Frontal cortex (tissue), 4 donors: ENCODE data around the gene MPI. TPM values are rescaled to one million over a fixed set of nuclear protein-coding genes. Genes with fewer than 3 reads are reported as not detected.
A peak's percentile ranks its signal among the peaks of the same experiment; 100 is the strongest.
"Not testable (repeated sequence)": the region's sequence is repeated elsewhere in the genome, so short reads cannot be mapped to it uniquely, and the experiment has no call there.

Source experiments
- DNase-seq, 2 donors: peaks; one replicate each; pipeline ENCODE4 v3.0.0; 2012; ENCODE audit warnings: low spot score in 2 of 2
- FAIRE-seq: peaks from 2 replicates; lab custom pipeline; 2012; peaks lifted over from hg19 to GRCh38; lab: Jason Lieb, UNC
- small RNA-seq: library from RNA; depleted of rRNA; stranded (forward); fragments of <200 nt; gene quantifications from one replicate; pipeline ENCODE3, GENCODE V24; 2014
- total RNA-seq: library from RNA; depleted of rRNA; stranded (reverse); fragments of >200 nt; gene quantifications from one replicate; pipeline ENCODE4 v1.2.3, GENCODE V29; 2014
- donor health status: control.
- donor health status: control.
- donor health status: control.

The MPI gene
- total RNA-seq, 1 donor from 2014 or later = 26.1 TPM

DNA sequence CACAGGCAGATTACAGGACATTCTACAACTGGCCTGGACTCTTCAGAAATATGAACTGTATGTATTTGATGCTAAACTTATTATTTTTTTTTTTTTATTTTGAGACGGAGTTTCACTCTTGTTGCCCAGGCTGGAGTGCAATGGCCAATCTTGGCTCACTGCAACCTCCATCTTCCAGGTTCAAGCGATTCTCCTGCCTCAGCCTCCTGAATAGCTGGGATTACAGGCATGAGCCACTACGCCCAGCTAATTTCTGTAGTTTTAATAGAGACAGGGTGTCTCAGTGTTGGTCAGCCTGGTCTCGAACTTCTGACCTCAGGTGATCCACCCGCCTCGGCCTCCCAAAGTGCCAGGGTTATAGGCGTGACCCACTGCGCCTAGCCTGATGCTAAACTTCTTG, 24.0 kb downstream of the MPI start:
- DNase-seq, FAIRE-seq: not testable (repeated sequence)

GRCh38 chr15:74917676-74918075, 27.8 kb downstream of the MPI start:
- FAIRE-seq (no peak), DNase-seq (no peak)

GRCh38 chr15:74920456-74920855, 30.6 kb downstream of the MPI start:
- no peak for FAIRE-seq
- DNase-seq = no peak

DNA sequence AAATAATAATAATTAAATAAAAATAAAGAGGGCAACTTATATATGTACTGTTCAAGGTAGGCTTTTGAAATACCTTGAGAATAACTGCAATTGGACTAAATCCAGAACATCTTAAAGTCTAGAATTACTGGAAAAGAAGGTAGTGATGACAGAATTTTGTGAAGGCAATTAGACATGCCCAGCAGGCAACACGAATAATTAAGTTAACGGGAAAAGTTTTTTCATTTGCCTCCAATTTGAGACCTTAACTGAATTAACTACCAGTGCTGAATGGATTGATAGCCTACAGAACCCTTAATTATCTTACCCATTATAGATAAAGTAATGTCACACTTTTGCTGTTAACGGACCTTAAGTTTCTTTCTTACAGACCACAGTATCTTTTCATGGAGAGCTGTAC, 34.7 kb downstream of the MPI start:
- no peak for FAIRE-seq
- DNase-seq = no peak

- DNase-seq (no peak), FAIRE-seq (no peak)
These were observed 38.9 kb downstream of the MPI start for GRCh38 chr15:74928771-74929198.

DNA sequence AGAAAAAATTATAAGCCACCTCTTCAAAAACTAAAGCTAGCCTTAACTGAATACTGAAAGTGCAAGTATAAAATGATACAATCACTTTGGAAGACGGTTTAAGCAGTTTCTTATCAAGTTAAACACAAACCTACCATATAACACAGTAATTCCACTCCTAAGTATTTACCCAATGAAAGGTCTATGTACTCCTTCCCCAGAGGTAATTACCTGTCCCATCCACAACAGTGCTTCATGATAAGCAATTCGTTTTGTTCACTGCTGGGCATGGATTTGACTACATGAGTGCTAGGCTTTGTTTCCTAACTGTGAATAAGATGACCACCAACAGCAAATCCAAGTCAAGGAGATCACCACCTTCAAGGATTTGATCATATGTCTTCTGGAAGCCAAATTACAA, 43.7 kb downstream of the MPI start:
- no peak for DNase-seq
- FAIRE-seq = no peak

GRCh38 chr15:74935193-74935592, 45.4 kb downstream of the MPI start:
- not testable (repeated sequence) for DNase-seq, FAIRE-seq

DNA sequence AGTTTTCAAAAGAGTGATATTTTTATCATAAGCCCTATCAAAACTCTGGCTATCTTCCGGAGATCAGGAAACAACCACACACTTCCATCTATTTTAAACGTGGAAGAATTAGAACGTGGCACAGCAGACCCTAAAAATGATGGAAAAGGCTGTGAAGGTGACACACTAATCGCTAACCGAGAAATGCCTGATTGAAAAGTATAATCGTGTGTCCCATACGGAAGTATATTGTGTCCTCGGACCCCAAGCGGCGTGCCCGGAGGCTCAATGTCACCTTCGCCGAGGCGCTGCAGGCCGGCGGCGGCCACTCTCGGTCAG, 47.4 kb downstream of the MPI start:
- no peak for DNase-seq
- no peak for FAIRE-seq

DNA sequence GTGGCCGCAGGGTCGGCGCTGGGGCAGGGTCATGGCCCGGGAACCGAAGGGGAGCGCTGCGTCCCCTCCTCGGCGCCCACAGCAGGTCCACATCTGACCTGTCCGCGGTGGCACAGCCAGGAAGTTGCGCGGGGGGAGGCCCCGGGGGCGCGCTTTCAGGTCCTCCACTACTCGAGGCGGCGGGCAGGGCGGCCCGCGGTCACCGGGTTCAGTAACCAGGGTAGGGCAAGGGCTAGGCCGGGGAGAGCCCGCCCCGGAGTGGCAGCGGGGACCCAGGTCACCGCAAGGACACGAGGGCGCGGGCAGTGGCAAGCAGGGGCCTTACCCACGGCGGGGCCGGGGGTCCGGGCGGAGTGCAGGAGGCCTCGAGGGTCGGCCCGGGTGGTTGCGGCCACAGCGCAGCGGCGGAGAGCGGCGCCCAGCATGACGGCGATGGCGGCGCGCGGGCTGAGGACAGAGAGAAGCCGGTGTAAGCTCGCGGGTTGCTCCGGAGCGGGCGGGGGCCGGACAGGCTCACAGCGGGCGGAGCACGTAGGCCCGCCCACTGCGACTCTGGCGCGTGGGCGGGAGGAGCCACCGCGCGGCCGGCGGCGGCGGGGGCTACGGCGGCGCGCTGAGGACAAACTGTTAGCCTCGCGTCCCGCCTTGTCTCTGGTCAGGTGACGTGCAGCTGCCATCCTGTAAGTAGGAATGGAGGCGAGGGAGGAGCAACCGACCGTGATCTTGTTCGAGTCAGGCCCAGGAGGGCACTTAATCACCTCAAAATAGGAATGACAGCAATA, 47.9 kb downstream of the MPI start, which contains the start of gene COX5A:
TSS of gene COX5A (minus strand) at position 484 of the 782 bp plus-strand sequence. CDS start at position 425, 59 bp downstream.
- FAIRE-seq = no peak

DNA sequence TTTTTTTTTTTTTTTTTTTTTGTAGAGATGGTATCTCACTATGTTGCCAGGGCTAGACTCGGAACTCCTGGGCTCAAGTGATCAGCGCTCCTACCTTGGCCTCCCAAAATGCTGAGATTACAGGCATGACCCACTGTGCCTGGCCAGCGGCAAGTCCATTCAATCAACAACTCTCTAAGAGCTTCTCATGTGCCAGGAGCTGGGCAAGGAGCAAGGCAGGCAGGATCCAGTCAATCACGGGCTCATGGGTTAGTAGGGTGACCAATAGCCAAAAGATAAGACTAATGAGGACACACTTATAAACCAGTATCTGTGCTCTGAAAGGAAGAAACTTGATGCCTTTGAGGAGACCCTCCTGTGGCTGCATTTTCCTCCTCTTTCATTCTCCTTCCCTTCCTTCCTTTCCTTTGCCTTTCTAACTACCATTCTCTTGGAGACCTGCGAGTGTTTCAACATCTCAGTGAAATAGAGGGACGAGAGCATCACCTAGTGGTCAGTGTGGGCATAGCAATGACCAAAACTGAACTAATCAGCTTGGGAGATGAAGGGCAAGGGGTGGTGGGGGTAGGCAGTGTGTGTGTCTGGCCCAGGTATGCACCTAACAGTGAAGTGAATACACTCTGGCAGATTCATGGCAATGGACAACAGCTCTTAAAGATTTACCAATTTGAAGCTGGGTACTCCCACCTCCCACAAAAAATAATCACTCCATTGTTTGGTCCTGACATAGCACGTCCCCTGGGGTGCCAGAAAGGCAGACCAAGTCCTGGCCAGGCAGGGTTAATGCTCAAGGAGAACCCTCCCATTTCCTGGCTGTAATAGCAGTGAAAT, 60.5 kb downstream of the MPI start:
- peak in 1 of 2 donors; percentile 72 for DNase-seq
- FAIRE-seq = no peak

More for the DNA sequence above, 47.9 kb downstream of the MPI start, which contains the start of gene COX5A:
- DNase-seq = peak; percentile 93 to 94

DNA sequence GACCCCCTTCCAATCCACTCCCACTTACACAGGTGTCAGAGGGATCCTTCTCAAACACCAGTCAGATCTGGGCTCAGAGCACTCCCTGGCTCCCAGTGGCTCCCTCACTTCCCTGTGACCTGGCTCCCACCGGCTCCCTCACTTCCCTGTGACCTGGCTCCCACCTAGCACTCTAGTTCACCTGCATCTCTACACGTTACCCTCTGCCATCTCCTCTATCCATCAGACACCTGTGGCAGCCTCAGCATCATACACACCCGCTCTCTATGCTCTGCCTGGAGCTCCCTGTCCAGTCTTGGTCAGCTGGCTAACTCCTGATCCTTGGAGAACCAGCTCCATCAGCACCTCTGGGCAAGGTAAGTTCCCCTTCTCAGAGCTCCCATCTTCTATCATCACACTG, 61.2 kb downstream of the MPI start:
- DNase-seq (no peak), FAIRE-seq (no peak)

Small RNA genes within 50 kb of the gene (small RNA-seq; reads per million reads assigned to genes)
- 0.28 reads per million, percentile 10 among the genes with 10 or more reads in this experiment for gene MIR6882

Other genes starting within 250 kb of the MPI start
- gene EDC3, start 194.0 kb upstream of the MPI start, total RNA-seq = 12.2 TPM
- gene CYP1A1, start 164.5 kb upstream of the MPI start, total RNA-seq = 0.41 TPM
- not detected for gene CYP1A2, start 141.2 kb upstream of the MPI start, total RNA-seq
- gene CSK, start 108.0 kb upstream of the MPI start, total RNA-seq = 26.5 TPM
- gene LMAN1L, start 77.2 kb upstream of the MPI start, total RNA-seq = not detected
- 0.82 TPM for gene CPLX3, start 63.4 kb upstream of the MPI start, total RNA-seq
- 30.6 TPM for gene ULK3, start 46.9 kb upstream of the MPI start, total RNA-seq
- 4.5 TPM for gene SCAMP2, start 16.7 kb upstream of the MPI start, total RNA-seq
- gene FAM219B, start 16.8 kb downstream of the MPI start, total RNA-seq = 52.2 TPM
- 46.9 TPM for gene COX5A, start 48.0 kb downstream of the MPI start, total RNA-seq
- 7.3 TPM for gene RPP25, start 66.7 kb downstream of the MPI start, total RNA-seq
- gene SCAMP5, start 105.5 kb downstream of the MPI start, total RNA-seq = 42.8 TPM
- 3.7 TPM for gene PPCDC, start 133.5 kb downstream of the MPI start, total RNA-seq